GM21526 (cell line): ENCODE data around the gene AIPL1.
"Not testable (repeated sequence)": the region's sequence is repeated elsewhere in the genome, so short reads cannot be mapped to it uniquely, and the experiment has no call there.

Source experiments
- ATAC-seq: cut with Tn5 transposase; IDR thresholded peaks from one replicate; pipeline ENCODE4 v1.9.1; 2021; ENCODE audit warnings: moderate library complexity; ENCODE audit not compliant: unreplicated experiment, low FRiP score

Gene AIPL1, protein sequence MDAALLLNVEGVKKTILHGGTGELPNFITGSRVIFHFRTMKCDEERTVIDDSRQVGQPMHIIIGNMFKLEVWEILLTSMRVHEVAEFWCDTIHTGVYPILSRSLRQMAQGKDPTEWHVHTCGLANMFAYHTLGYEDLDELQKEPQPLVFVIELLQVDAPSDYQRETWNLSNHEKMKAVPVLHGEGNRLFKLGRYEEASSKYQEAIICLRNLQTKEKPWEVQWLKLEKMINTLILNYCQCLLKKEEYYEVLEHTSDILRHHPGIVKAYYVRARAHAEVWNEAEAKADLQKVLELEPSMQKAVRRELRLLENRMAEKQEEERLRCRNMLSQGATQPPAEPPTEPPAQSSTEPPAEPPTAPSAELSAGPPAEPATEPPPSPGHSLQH

GRCh38 chr17:6435051-6435450, at the start of gene AIPL1:
Gene AIPL1, minus strand, starts transcription at chr17:6435121. Its CDS starts 17 bp downstream, at chr17:6435104.
- no peak for ATAC-seq

DNA sequence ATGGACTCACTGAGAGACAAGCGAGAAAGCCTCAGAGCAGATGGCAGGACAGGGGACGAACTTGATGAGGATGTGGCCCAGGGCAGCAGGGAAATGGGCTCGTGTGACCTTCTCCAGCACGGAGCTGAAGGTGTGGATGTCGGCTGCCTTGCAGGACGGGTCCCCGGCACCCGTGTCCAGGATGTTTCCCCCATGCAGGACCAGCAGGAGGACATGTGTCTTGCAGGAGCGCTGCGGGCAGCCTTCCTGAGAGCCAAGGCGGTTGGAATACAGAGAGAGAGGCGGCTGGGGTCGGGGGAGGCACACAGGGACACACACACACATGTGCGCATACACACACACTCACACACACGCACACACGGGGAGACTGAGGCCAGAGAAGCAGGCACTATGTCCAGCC, 48.6 kb upstream of the AIPL1 start:
- no peak for ATAC-seq

GRCh38 chr17:6482796-6483195, 47.9 kb upstream of the AIPL1 start:
- ATAC-seq, result not testable (repeated sequence)

- ATAC-seq, result no peak
These were observed 47.2 kb upstream of the AIPL1 start for GRCh38 chr17:6482105-6482455.

- no peak for ATAC-seq
These were observed 45.4 kb upstream of the AIPL1 start for GRCh38 chr17:6480303-6480675.

DNA sequence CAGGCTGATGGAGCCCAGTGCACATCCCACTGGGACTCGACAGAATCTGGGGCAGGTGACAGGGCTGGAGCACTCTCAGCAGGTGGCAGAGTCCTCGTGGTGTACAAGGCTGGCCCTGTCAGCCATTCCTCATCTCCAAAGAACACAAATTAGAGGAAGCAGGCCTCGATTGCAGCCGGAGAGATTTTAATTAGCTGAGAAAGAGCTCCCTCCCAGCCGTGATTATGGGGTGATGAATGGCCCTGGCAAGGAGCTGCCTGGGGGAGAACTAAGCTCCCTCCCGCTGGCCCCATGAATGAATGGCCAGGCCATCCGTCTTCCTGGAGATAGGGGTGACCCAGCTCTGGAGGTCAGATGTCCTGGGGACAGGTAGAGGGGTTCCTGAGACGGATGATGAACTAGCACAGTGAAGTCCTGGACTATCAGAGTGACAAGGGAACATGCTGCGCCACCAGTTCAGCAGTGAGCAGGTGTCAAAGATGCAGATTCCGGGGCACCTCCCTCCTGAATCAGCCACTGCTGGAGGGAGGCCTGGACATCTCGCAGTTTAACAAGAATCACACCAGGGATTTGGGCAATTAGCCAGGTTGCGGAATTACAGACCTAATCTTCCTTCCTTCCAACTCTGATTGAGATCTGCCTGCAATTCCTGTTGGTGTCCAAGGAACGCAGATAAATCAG, 44.8 kb upstream of the AIPL1 start:
- no peak for ATAC-seq

DNA sequence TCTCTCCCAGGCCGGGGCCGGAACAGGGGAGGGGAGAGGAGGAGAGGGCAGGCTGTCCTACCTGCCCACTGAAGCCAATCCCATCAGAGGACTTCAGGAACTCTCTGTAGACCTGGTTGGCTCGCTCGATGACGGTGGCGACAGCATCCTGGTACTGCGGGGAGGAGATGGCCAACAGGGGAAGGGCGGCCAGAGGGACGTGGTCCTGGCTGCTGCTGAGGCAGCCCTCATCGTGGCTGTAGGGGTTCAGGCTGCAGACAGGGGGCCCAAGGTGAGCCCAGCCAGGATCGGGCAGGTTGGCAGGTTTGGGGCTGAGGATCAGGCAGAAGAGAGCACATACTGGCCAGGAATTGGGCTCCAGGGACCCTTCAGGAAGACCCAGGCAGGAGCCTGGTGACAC, 43.6 kb upstream of the AIPL1 start:
- no peak for ATAC-seq

- no peak for ATAC-seq
These were observed 43.0 kb upstream of the AIPL1 start for GRCh38 chr17:6477831-6478383.

DNA sequence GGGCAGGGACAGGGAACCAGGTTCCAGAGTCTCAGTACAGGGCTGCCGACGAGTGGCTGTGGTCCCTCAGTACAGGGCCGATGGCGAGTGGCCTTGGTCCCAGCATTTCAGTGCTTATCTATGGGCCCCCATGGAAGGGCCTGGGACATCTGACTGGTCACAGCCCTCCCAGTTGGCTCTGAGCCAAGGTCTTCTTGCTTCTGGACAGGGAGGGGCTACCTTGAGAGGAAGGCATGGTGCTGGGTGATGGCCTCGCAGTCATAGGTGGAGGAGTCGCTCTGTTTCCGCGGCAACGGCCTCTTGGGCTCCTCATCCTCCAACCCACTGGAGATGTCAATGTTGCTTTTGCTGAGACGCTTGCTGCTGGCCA, 41.9 kb upstream of the AIPL1 start:
- no peak for ATAC-seq

DNA sequence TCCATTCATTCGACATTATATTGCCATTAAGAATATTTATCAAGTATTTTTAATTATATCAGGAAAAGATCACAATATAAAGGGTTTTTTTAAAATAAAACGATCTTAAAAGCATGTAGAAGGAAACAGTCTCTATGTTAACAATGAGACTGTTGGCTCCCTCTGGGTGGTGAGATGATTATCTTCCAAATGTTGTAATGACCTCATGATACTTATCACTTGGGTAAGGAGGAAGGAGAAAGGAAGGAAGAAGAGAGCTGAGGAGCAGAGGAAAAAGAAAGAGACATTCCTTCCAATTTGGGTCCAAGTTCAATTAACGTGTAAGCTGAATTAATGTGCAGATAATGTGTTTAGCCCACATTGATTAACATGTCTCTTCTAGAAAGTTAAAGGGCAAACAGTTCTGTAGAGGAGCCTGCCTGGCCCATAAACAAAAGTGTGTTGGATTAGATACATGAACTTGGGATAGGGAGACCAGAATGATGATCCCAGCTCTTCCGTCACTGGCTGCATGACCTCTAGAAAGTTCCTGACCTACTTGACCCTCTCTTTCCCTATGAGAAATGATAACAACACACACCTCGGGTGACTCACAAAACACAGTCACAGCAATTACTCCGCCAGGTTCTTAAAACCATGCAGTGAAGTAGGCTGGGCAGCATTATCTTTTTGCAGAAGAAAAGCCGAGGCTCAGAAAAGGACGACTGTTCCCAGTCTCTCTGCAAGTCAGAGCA, 41.3 kb upstream of the AIPL1 start:
- ATAC-seq, result no peak

DNA sequence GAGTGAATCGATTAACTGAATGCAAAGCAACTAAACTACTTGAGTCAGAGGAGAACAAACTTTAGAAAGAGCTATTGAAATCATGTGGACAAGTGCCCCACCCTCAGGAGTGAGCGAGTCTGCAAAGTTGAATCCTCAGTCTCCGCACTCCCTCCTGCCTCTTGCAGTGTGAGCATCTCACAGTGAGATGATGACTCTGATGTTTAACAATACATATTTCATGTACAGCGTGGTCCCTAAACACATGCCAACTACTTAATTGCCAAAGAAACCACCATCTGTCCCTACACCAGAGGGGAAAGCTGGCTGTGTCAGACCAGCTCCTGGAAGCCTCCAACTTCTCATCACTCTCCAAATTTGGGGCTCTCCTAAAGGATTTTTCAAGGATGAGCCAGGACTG, 40.5 kb upstream of the AIPL1 start:
- ATAC-seq, result no peak

GRCh38 chr17:6474906-6475305, 40.0 kb upstream of the AIPL1 start:
- ATAC-seq, result no peak

GRCh38 chr17:6474376-6474775, 39.5 kb upstream of the AIPL1 start:
- no peak for ATAC-seq

DNA sequence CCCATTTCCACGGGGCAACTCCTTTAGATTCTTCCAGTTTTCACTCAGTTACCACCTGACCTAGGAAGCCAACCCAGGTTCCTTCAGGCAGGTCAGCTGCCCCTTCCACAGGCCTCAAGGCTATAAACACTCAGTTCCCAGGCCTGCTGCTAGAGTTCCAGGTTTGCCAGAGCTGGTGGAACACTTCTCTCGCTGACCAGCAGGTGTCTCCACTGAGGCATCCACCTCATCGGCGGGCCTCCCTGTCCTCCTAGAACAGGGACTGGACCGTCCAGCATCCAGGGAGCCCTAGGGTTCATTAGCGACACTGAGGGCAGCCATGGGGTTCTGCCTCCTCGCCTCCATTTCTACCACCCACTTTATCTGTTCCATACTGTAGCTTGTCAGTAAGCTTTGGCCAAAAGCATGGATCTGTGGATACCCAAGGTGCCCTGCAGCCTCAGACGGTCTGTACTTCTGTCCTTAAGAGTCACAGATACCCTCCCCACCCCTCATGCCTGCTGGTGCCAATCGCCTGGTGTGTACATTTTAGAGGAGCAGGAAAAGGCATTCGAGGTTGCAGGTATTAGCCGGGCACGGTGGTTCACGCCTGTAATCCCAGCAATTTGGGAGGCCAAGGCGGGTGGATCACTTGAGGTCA, 38.3 kb upstream of the AIPL1 start:
- no peak for ATAC-seq

- no peak for ATAC-seq
These were observed 37.6 kb upstream of the AIPL1 start for GRCh38 chr17:6472517-6472916.

GRCh38 chr17:6471531-6472465, 36.9 kb upstream of the AIPL1 start:
- ATAC-seq, result no peak

GRCh38 chr17:6470751-6471521, 36.0 kb upstream of the AIPL1 start:
- ATAC-seq, result no peak

DNA sequence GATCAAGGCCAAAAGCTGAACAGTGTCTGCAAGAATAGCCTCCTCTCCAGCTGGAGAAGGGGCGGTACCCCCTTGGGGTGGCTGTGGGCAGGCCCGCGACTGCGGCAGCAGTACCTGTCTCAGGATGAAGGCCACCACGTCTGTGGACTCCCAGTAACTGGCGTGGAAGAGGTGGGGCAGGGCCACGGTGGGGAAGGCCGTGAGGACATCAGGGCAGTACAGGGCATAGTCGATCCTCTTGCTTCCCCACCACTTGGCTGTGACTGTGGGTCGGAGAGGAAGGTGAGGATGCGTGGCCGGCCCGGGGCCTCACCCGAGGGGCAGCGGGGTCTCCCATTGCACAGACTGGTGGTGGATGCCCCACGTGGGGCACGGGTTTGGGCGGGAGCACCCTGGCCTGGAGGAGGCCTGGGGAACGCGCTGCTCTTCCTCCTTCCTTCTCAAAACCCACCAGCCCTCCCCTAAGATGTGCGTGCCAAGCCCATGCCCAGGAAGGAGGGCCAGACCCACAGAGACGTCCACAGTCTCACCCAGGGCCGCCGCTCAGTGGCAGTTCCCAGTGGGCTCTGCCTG, 35.3 kb upstream of the AIPL1 start:
- no peak for ATAC-seq
